ENCODE results near the gene TAX1BP1. TPM values are rescaled to one million over a fixed set of nuclear protein-coding genes. Genes with fewer than 3 reads are reported as not detected.

The TAX1BP1 gene
- total and polyA plus RNA-seq, 2 of the 13 experiments (the other 11 are each of a cell fraction or from before 2014, with no cell fraction given): 95.2 to 98.9 TPM

- no peak for TF ChIP-seq ZNF574 (CRISPR knock-in tag; IDR thresholded peaks at IDR 0.05)
- peak; percentile 49; the same call in 1 of the 2 replicates for TF ChIP-seq EHMT2 (IDR thresholded peaks at IDR 0.05; ENCODE audit: borderline replicate concordance, low read depth, low read length)
- peak; percentile 28; the same call in 1 of the 2 replicates for TF ChIP-seq ZNF281 (CRISPR knock-in tag; IDR thresholded peaks at IDR 0.05; ENCODE audit: borderline replicate concordance)
- no peak for TF ChIP-seq SMAD3 (CRISPR knock-in tag; IDR thresholded peaks at IDR 0.05)
- TF ChIP-seq ZNF615 (CRISPR knock-in tag; IDR thresholded peaks at IDR 0.05; ENCODE audit: borderline replicate concordance): no peak
- TF ChIP-seq ZNF556 (CRISPR knock-in tag; IDR thresholded peaks at IDR 0.05; ENCODE audit: borderline replicate concordance): no peak
- TF ChIP-seq SOX5 (CRISPR knock-in tag; IDR thresholded peaks at IDR 0.05; ENCODE audit: borderline replicate concordance): peak; percentile 83; the same call in 1 of the 2 replicates
- TF ChIP-seq NCOA2 (CRISPR knock-in tag; IDR thresholded peaks at IDR 0.05): peak; percentile 31; the same call in 1 of the 2 replicates
- no peak for TF ChIP-seq HIC2 (CRISPR knock-in tag; IDR thresholded peaks at IDR 0.05; ENCODE audit: low read depth)
- peak; percentile 24; the same call in 1 of the 2 replicates for TF ChIP-seq HNF4A (CRISPR knock-in tag; IDR thresholded peaks at IDR 0.05)
- TF ChIP-seq BHLHE40 (IDR thresholded peaks at IDR 0.05; ENCODE audit: low read length): 0 out of 2 replicates have a peak, but pooled peaks have one; percentile 10
- TF ChIP-seq SOX6 (IDR thresholded peaks at IDR 0.05): no peak
- TF ChIP-seq SOX6 (CRISPR knock-in tag; IDR thresholded peaks at IDR 0.05): 0 out of 2 replicates have a peak, but pooled peaks have one; percentile 61
- TF ChIP-seq RAD21 (CRISPR knock-in tag; IDR thresholded peaks at IDR 0.05): no peak
- peak in 1 of 2 experiments; percentile 30; a peak in 1 of 4 replicates for TF ChIP-seq EP300 (IDR thresholded peaks at IDR 0.05; ENCODE audit: low read depth in 2 of 2, low read length in 2 of 2)
- TF ChIP-seq EP300 (CRISPR knock-in tag; IDR thresholded peaks at IDR 0.05; ENCODE audit: borderline replicate concordance): no peak
- no peak for TF ChIP-seq ZFAT (CRISPR knock-in tag; conservative IDR thresholded peaks at IDR 0.05)
- peak; percentile 47 for TF ChIP-seq TEAD3 (CRISPR knock-in tag; optimal IDR thresholded peaks at IDR 0.05; ENCODE audit: borderline replicate concordance)
- no peak for TF ChIP-seq ZNF562 (CRISPR knock-in tag; IDR thresholded peaks at IDR 0.05; ENCODE audit: borderline replicate concordance)
Observed at GRCh38 chr7:27714831-27715444, 25.0 kb upstream of the TAX1BP1 start (continued).
